Measurements from ENCODE around the gene GABBR2. TPM values are rescaled to one million over a fixed set of nuclear protein-coding genes. Genes with fewer than 3 reads are reported as not detected.

Gene GABBR2
- total and polyA plus RNA-seq, 9 of the 15 experiments (the other 6 are each of a cell fraction or from before 2014, with no cell fraction given) = 0.15 to 1.9 (median 0.32) TPM

- no peak for TF ChIP-seq TFAM (CRISPR knock-in tag; conservative IDR thresholded peaks at IDR 0.05)
- no peak for TF ChIP-seq HBP1 (CRISPR knock-in tag; IDR thresholded peaks at IDR 0.05)
- no peak for TF ChIP-seq ETV6 (IDR thresholded peaks at IDR 0.05; ENCODE audit: borderline replicate concordance in 1 of 2, low read depth in 2 of 2, low read length in 1 of 2)
- TF ChIP-seq ETV6 (CRISPR knock-in tag; IDR thresholded peaks at IDR 0.05; ENCODE audit: borderline replicate concordance) = no peak
Observed at GRCh38 chr9:98275159-98275558, 433.6 kb downstream of the GABBR2 start (continued).

DNA sequence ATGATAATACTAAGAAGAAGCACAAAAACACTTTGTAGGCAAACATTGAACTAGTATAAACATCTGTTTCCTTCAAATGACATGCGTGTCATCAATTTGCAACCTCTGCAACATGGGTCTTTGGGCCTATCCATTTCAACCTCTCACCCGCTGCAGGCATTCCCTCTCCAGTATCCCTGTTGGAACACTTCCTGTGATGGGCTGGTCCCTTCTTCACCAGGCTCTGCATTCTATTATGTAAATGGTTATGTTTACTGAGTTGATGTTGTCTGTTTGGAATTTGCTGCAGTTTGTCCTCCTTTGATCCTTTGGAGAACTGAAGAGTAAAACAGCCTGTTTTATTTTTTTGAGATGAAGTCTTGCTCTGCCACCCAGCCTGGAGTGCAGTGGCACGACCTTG is 436.7 kb downstream of the GABBR2 start:
- FAIRE-seq (no peak), ATAC-seq (no peak), DNase-seq (ENCODE audit: extremely low read depth in 1 of 4, low spot score in 3 of 4) (no peak)
- Histone ChIP-seq H3K36me3 (ENCODE audit: control insufficient read depth, insufficient read depth, low read length) (no peaks in the 10 kb centered on the region), H3K27ac (ENCODE audit: extremely low read depth, low read depth, low read length) (no peak overlapping the region), H3K4me3 (no peak overlapping the region), H3K9me3 (replicated peaks; ENCODE audit: control insufficient read depth, insufficient read depth, low read depth, low read length) (no peaks in the 10 kb centered on the region), H3K4me2 (ENCODE audit: insufficient read depth, low read length) (no peak overlapping the region), H3K9ac (ENCODE audit: insufficient read depth in 1 of 2, low read depth in 2 of 2, low read length in 2 of 2) (no peak overlapping the region), H3K27me3 (ENCODE audit: control insufficient read depth in 2 of 2, insufficient read depth in 2 of 2, low read length in 2 of 2) (no peaks in the 10 kb centered on the region), H2AFZ (ENCODE audit: low read depth, low read length) (no peak overlapping the region), H3K4me1 (replicated peaks in 1 of 2; ENCODE audit: control insufficient read depth in 2 of 2, insufficient read depth in 2 of 2, low read length in 2 of 2) (peaks cover 3 to 11% of the 10 kb centered on the region in 2 experiments; a peak in 3 of 5 replicates), H3K9me1 (ENCODE audit: control insufficient read depth, insufficient read depth, low read length) (no peaks in the 10 kb centered on the region), H4K20me1 (replicated peaks; ENCODE audit: control insufficient read depth, insufficient read depth, low read length) (no peaks in the 10 kb centered on the region), H3K79me2 (ENCODE audit: control insufficient read depth, insufficient read depth, low read length) (no peaks in the 10 kb centered on the region)
- CTCF ChIA-PET (ENCODE audit: low intra/inter-chr PET ratio) = no interaction called here
- no TSS peak for BruUV-seq (replicated peaks)
- WGBS (ENCODE audit: insufficient coverage, low coverage, missing lambda C conversion rate) = 85% methylated on average over 3 of the region's 3 CpGs
- POLR2A ChIA-PET = interaction anchor here (1.1 to 1.2 kb wide), 3 partner anchors 9 to 16 kb away, joined by 3 to 5 read pairs (median 5); partner anchors contain the start of gene TBC1D2
- intact Hi-C loops (cut with micrococcal nuclease) (no loop called here), in situ Hi-C loops (cut with MboI) (loop anchor here (25.0 kb wide), 1 partner anchor 360 kb away; the partner anchor contains the start of gene TRMO)
- TF ChIP-seq SAFB (IDR thresholded peaks at IDR 0.05; ENCODE audit: borderline replicate concordance, low read depth, low read length) (no peak), ZZZ3 (IDR thresholded peaks at IDR 0.05) (no peak), NR2C2 (CRISPR knock-in tag; IDR thresholded peaks at IDR 0.05) (no peak), NR2C2 (tag; IDR thresholded peaks at IDR 0.05) (no peak), TEAD1 (CRISPR knock-in tag; IDR thresholded peaks at IDR 0.05) (no peak), MEIS2 (IDR thresholded peaks at IDR 0.05; ENCODE audit: partially characterized antibody) (no peak), SMARCA5 (IDR thresholded peaks at IDR 0.05) (no peak), KAT2B (IDR thresholded peaks at IDR 0.05; ENCODE audit: low read depth, low read length) (no peak), FOS (IDR thresholded peaks at IDR 0.05; ENCODE audit: extremely low read depth, insufficient read length) (no peak), TRIM24 (IDR thresholded peaks at IDR 0.05) (no peak), EP300 (IDR thresholded peaks at IDR 0.05; ENCODE audit: low read length) (no peak), POLR3A (IDR thresholded peaks at IDR 0.05; ENCODE audit: borderline replicate concordance, extremely low read depth, insufficient read depth, insufficient read length) (no peak), POLR2AphosphoS5 (IDR thresholded peaks at IDR 0.05; ENCODE audit: control insufficient read depth, insufficient read depth, low read depth, low read length) (no peak), NCOA6 (IDR thresholded peaks at IDR 0.05) (no peak)
- TF ChIP-seq, protein P1, sequence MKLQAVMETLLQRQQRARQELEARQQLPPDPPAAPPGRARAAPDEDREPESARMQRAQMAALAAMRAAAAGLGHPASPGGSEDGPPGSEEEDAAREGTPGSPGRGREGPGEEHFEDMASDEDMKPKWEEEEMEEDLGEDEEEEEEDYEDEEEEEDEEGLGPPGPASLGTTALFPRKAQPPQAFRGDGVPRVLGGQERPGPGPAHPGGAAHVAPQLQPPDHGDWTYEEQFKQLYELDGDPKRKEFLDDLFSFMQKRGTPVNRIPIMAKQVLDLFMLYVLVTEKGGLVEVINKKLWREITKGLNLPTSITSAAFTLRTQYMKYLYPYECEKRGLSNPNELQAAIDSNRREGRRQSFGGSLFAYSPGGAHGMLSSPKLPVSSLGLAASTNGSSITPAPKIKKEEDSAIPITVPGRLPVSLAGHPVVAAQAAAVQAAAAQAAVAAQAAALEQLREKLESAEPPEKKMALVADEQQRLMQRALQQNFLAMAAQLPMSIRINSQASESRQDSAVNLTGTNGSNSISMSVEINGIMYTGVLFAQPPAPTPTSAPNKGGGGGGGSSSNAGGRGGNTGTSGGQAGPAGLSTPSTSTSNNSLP (IDR thresholded peaks at IDR 0.05; ENCODE audit: borderline replicate concordance, low read depth, low read length) = no peak

All from K562 (cell line).